GM18858 (cell line): ENCODE data around the gene CLINT1.

ENCODE experiments used
- ATAC-seq: cut with Tn5 transposase; IDR thresholded peaks from one replicate; pipeline ENCODE4 v1.9.1; 2021; ENCODE audit not compliant: unreplicated experiment

CLINT1 gene

GRCh38 chr5:157821822-157822622 lies 36.9 kb downstream of the CLINT1 start:
- no peak for ATAC-seq

GRCh38 chr5:157821405-157821804 lies 37.5 kb downstream of the CLINT1 start:
- no peak for ATAC-seq

- ATAC-seq, result no peak
Observed at GRCh38 chr5:157820593-157821252, 38.2 kb downstream of the CLINT1 start.

- no peak for ATAC-seq
Observed at GRCh38 chr5:157819502-157820115, 39.3 kb downstream of the CLINT1 start.

GRCh38 chr5:157818368-157818767 lies 40.6 kb downstream of the CLINT1 start:
- ATAC-seq, result no peak

- no peak for ATAC-seq
Observed at GRCh38 chr5:157817928-157818327, 41.0 kb downstream of the CLINT1 start.

- ATAC-seq, result no peak
Observed at GRCh38 chr5:157817387-157817702, 41.6 kb downstream of the CLINT1 start.

- no peak for ATAC-seq
Observed at GRCh38 chr5:157816682-157817386, 42.1 kb downstream of the CLINT1 start.

GRCh38 chr5:157812086-157812485 lies 46.9 kb downstream of the CLINT1 start:
- no peak for ATAC-seq

GRCh38 chr5:157808043-157808442 lies 50.9 kb downstream of the CLINT1 start:
- ATAC-seq, result no peak

GRCh38 chr5:157802736-157803135 lies 56.2 kb downstream of the CLINT1 start:
- no peak for ATAC-seq

- ATAC-seq, result no peak
Observed at GRCh38 chr5:157800137-157800536, 58.8 kb downstream of the CLINT1 start.

GRCh38 chr5:157799578-157799977 lies 59.4 kb downstream of the CLINT1 start:
- no peak for ATAC-seq

- ATAC-seq, result no peak
Observed at GRCh38 chr5:157793301-157793700, 65.6 kb downstream of the CLINT1 start.

- no peak for ATAC-seq
Observed at GRCh38 chr5:157785801-157786200, 73.1 kb downstream of the CLINT1 start.

- no peak for ATAC-seq
Observed at GRCh38 chr5:157779221-157779620, 79.7 kb downstream of the CLINT1 start.

GRCh38 chr5:157778121-157778805 lies 80.7 kb downstream of the CLINT1 start:
- no peak for ATAC-seq

- no peak for ATAC-seq
Observed at GRCh38 chr5:157772127-157772526, 86.8 kb downstream of the CLINT1 start.

- ATAC-seq, result no peak
Observed at GRCh38 chr5:157770665-157771064, 88.3 kb downstream of the CLINT1 start.

- no peak for ATAC-seq
Observed at GRCh38 chr5:157767689-157768088, 91.3 kb downstream of the CLINT1 start.

GRCh38 chr5:157766902-157767301 lies 92.0 kb downstream of the CLINT1 start:
- no peak for ATAC-seq
